ENCODE data around the gene IQSEC3. TPM values are rescaled to one million over a fixed set of nuclear protein-coding genes. Genes with fewer than 3 reads are reported as not detected.

Gene IQSEC3
- total RNA-seq, 2 experiments from 2014 or later, result 2.0 to 2.2 TPM

- H3K27ac Mint-ChIP-seq, result no peak overlapping the region
- ATAC-seq (no peak), DNase-seq (no peak)
- no peaks in the 10 kb centered on the region for H3K9me3 Mint-ChIP-seq (ENCODE audit: low read depth)
- no peaks in the 10 kb centered on the region for H3K27me3 Mint-ChIP-seq
- H3K36me3 Mint-ChIP-seq, result no peaks in the 10 kb centered on the region
- H3K4me3 Mint-ChIP-seq, result no peak overlapping the region
- CTCF ChIA-PET, result interaction anchor here (1.1 to 1.8 kb wide), 3 partner anchors 12 to 20 kb away, joined by 4 to 6 read pairs (median 4); no protein-coding TSS in a partner anchor
- H3K4me1 Mint-ChIP-seq, result no peaks in the 10 kb centered on the region
Observed at GRCh38 chr12:152440-152839, 85.9 kb downstream of the IQSEC3 start.

DNA sequence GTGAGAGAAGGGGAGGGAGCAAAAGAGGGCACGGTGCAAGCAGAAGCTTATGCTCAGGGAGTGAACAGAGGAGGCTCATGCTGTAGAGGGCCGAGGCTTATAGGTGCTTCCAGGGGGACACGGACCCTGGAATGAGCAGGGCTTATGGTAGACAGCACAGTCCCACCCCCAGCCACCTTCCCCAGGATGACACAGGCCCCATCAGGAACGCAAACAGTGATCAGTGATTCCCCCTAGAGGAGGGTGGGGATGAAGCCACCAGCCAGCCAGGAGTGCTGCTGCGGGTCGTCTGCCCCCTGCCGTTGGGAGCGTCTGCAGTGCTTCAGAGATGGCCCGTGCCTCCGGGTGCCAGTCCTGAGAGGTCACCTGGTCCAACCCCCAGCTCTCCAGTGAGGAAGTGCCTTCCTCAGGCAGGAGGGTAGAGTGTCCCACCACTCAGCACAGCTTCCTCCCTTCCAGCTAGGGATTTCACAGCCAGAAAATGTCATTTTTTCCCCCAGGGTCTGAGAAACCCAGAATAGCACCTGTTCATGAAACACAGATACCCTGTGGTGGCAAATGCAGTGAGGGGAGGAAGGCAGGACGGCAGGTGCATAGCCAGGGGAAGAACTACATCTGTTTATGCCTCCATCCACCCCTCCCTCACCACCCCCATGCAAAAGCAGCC, 86.6 kb downstream of the IQSEC3 start:
- H3K4me1 Mint-ChIP-seq, result no peaks in the 10 kb centered on the region
- CTCF ChIA-PET, result interaction anchor here (0.8 to 1.8 kb wide), 4 partner anchors 11 to 94 kb away, joined by 3 to 6 read pairs (median 4); no protein-coding TSS in a partner anchor
- ATAC-seq (peak; percentile 90), DNase-seq (peak; percentile 75)
- no peak overlapping the region for H3K4me3 Mint-ChIP-seq
- H3K36me3 Mint-ChIP-seq, result no peaks in the 10 kb centered on the region
- no peaks in the 10 kb centered on the region for H3K27me3 Mint-ChIP-seq
- H3K27ac Mint-ChIP-seq, result no peak overlapping the region
- H3K9me3 Mint-ChIP-seq (ENCODE audit: low read depth), result no peaks in the 10 kb centered on the region

GRCh38 chr12:154058-154457, 87.5 kb downstream of the IQSEC3 start:
- DNase-seq (no peak), ATAC-seq (no peak)
- no peaks in the 10 kb centered on the region for H3K27me3 Mint-ChIP-seq
- CTCF ChIA-PET, result interaction anchor here (0.8 to 1.7 kb wide), 2 partner anchors 15 to 93 kb away, joined by 3 to 6 read pairs; no protein-coding TSS in a partner anchor
- no peak overlapping the region for H3K4me3 Mint-ChIP-seq
- no peaks in the 10 kb centered on the region for H3K9me3 Mint-ChIP-seq (ENCODE audit: low read depth)
- H3K4me1 Mint-ChIP-seq, result no peaks in the 10 kb centered on the region
- H3K36me3 Mint-ChIP-seq, result no peaks in the 10 kb centered on the region
- no peak overlapping the region for H3K27ac Mint-ChIP-seq

DNA sequence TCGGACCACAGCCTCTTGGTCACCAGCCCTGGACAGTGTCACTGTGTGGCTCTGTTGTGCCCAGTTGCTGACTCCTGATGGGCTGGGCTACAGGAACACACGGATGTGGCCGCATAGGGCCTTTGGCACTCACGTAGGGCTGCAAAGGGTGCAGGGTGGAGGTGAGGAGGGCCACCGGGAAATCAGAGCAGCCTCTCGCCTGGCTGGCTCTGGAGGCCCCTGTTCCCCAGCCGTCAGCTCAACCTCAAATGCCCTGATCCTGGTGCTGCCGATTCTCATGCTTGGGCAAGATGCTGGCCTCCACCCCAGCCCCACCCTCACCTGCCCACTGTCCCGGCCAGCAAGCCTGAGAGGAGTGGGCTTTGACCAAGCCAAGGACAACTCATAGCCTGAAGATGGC, 88.4 kb downstream of the IQSEC3 start:
- Mint-ChIP-seq H3K9me3 (ENCODE audit: low read depth) (no peaks in the 10 kb centered on the region), H3K27ac (no peak overlapping the region), H3K4me1 (no peaks in the 10 kb centered on the region), H3K4me3 (no peak overlapping the region), H3K36me3 (no peaks in the 10 kb centered on the region), H3K27me3 (no peaks in the 10 kb centered on the region)
- no peak for ATAC-seq
- CTCF ChIA-PET, result no interaction called here
- no peak for DNase-seq

GRCh38 chr12:155646-156045, 89.1 kb downstream of the IQSEC3 start:
- Mint-ChIP-seq H3K4me3 (no peak overlapping the region), H3K27ac (no peak overlapping the region), H3K36me3 (no peaks in the 10 kb centered on the region), H3K4me1 (no peaks in the 10 kb centered on the region), H3K27me3 (no peaks in the 10 kb centered on the region), H3K9me3 (ENCODE audit: low read depth) (no peaks in the 10 kb centered on the region)
- CTCF ChIA-PET, result no interaction called here
- ATAC-seq, result no peak
- no peak for DNase-seq

DNA sequence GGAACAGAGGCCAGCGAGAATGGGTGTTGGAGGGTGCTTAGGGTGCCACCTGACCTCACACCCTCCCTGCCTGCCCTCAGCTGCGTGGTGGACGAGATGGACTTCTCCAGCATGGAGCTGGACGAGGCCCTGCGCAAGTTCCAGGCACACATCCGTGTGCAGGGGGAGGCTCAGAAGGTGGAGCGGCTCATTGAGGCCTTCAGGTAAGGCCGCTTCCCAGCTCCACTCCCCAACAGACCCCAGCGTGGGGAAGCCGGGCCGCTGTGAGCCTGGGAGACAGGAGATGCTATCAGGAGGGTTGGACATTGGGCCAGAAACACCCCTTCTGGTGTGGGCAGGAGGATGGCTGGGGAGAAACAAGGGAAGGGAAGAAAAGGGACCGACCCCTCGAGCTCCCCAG, 90.4 kb downstream of the IQSEC3 start:
- H3K4me3 Mint-ChIP-seq, result no peak overlapping the region
- H3K27me3 Mint-ChIP-seq, result no peaks in the 10 kb centered on the region
- no peak for ATAC-seq
- no peaks in the 10 kb centered on the region for H3K36me3 Mint-ChIP-seq
- no peak for DNase-seq
- CTCF ChIA-PET, result no interaction called here
- no peaks in the 10 kb centered on the region for H3K9me3 Mint-ChIP-seq (ENCODE audit: low read depth)
- no peaks in the 10 kb centered on the region for H3K4me1 Mint-ChIP-seq
- no peak overlapping the region for H3K27ac Mint-ChIP-seq

DNA sequence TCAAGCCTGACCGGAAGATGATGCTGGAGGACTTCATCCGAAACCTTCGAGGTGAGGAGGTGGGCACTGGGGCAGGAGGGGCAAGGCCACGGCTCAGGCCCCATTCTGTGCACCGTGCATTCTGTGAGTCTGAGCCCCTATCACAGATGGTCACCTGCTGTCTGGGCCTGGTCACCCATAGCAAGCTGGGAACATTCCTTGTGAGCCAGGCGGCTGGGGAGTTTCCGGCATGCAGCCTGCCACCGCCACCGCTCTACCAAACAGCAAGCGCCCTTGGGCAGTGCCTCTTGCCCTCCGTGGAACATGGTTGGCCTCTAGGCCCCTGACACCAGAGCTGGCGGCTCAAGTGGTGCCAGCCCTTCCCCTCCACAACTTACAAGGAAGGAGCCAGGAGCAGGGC, 91.1 kb downstream of the IQSEC3 start:
- DNase-seq (no peak), ATAC-seq (no peak)
- Mint-ChIP-seq H3K27ac (no peak overlapping the region), H3K9me3 (ENCODE audit: low read depth) (no peaks in the 10 kb centered on the region), H3K27me3 (no peaks in the 10 kb centered on the region), H3K36me3 (no peaks in the 10 kb centered on the region), H3K4me3 (no peak overlapping the region), H3K4me1 (no peaks in the 10 kb centered on the region)
- CTCF ChIA-PET, result no interaction called here

DNA sequence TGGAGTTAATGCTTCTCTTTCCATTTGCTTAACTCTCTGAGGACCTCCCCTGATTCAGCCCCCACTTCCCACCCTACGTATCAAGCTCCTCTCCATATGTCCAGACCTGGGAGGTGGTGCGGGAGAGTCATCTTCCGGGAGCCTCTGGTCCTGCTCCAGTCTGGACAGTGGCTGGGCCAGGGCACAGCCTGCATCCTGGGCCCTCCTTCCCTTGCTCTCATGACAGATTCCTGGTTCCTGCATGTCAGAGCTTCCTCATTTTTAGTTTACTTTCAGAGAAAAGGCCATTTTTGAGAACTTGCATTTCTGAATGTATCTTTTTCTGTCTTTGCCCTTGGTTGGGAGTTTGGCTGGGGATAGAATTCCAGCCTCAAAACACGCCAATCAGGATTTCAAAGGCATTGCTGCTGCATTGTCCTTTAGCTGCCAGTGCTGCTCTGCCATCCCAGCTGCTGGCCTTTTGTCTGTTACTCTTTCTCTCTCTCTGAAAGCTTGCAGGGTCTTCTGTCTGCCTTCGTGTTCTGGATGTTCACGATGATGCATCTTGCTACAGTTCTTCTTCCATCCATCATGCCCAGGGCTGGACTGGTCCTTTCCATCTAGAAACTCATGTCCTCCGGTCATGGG, 92.7 kb downstream of the IQSEC3 start:
- Mint-ChIP-seq H3K4me1 (no peaks in the 10 kb centered on the region), H3K27me3 (no peaks in the 10 kb centered on the region), H3K27ac (no peak overlapping the region), H3K36me3 (no peaks in the 10 kb centered on the region), H3K4me3 (no peak overlapping the region), H3K9me3 (ENCODE audit: low read depth) (no peaks in the 10 kb centered on the region)
- no peak for DNase-seq
- ATAC-seq, result no peak
- CTCF ChIA-PET, result no interaction called here

GRCh38 chr12:160858-161257, 94.3 kb downstream of the IQSEC3 start:
- ATAC-seq, result no peak
- Mint-ChIP-seq H3K9me3 (ENCODE audit: low read depth) (no peaks in the 10 kb centered on the region), H3K27ac (no peak overlapping the region), H3K27me3 (no peaks in the 10 kb centered on the region), H3K4me3 (no peak overlapping the region), H3K4me1 (no peaks in the 10 kb centered on the region), H3K36me3 (no peaks in the 10 kb centered on the region)
- CTCF ChIA-PET, result no interaction called here
- no peak for DNase-seq

DNA sequence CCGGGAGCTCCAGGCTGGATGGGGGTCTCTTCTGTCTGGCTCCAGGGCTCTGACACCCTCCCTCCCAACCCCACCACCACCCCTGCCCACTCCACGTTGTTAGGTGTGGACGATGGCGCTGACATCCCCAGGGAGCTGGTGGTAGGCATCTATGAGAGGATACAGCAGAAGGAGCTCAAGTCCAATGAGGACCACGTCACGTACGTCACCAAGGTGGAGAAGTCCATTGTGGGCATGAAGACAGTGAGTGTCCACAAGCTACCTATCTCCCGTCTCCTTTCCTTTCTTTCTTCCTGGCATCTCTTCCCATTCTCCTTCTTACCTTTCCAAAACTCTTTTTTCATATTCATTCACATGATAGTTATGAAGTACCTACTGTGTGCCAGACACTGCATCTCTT, 95.3 kb downstream of the IQSEC3 start:
- Mint-ChIP-seq H3K27ac (no peak overlapping the region), H3K27me3 (no peaks in the 10 kb centered on the region), H3K4me1 (peaks cover 8% of the 10 kb centered on the region), H3K4me3 (no peak overlapping the region), H3K36me3 (no peaks in the 10 kb centered on the region), H3K9me3 (ENCODE audit: low read depth) (no peaks in the 10 kb centered on the region)
- DNase-seq, result no peak
- CTCF ChIA-PET, result no interaction called here
- no peak for ATAC-seq

GRCh38 chr12:162467-163307, 96.1 kb downstream of the IQSEC3 start:
- no peak overlapping the region for H3K27ac Mint-ChIP-seq
- CTCF ChIA-PET, result no interaction called here
- H3K36me3 Mint-ChIP-seq, result no peaks in the 10 kb centered on the region
- H3K4me3 Mint-ChIP-seq, result no peak overlapping the region
- H3K4me1 Mint-ChIP-seq, result peaks cover 8% of the 10 kb centered on the region
- peak; percentile 44 for DNase-seq
- no peaks in the 10 kb centered on the region for H3K9me3 Mint-ChIP-seq (ENCODE audit: low read depth)
- H3K27me3 Mint-ChIP-seq, result no peaks in the 10 kb centered on the region
- peak; percentile 45 for ATAC-seq

DNA sequence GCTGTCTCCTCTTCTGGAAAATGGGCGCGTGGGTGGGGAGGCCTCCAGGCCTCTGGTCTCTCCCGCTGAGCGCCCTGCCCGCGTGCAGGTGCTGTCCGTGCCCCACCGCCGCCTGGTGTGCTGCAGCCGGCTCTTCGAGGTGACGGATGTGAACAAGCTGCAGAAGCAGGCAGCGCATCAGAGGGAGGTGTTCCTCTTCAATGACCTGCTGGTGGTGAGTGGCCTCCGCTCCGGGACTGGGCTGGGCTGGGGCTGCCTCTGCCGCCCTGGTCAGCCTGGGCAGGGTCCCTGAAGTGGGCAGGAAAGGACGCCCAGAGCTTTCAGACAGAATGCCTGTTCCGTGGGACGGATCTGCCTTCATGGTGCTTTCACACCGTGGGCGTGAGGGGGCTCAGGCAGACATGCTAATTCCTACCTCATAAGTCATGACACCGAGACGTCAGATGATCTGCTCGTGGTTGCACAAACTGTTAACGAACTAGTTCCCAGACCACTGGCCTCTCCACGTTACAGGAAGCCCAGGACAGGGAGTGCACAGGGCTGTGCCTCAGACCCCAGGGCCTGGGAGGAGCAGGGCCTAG, 96.9 kb downstream of the IQSEC3 start:
- ATAC-seq (no peak), DNase-seq (no peak)
- peaks cover 9% of the 10 kb centered on the region for H3K4me1 Mint-ChIP-seq
- no peak overlapping the region for H3K4me3 Mint-ChIP-seq
- H3K27ac Mint-ChIP-seq, result no peak overlapping the region
- no peaks in the 10 kb centered on the region for H3K9me3 Mint-ChIP-seq (ENCODE audit: low read depth)
- H3K36me3 Mint-ChIP-seq, result no peaks in the 10 kb centered on the region
- peaks cover 4% of the 10 kb centered on the region for H3K27me3 Mint-ChIP-seq
- CTCF ChIA-PET, result no interaction called here

DNA sequence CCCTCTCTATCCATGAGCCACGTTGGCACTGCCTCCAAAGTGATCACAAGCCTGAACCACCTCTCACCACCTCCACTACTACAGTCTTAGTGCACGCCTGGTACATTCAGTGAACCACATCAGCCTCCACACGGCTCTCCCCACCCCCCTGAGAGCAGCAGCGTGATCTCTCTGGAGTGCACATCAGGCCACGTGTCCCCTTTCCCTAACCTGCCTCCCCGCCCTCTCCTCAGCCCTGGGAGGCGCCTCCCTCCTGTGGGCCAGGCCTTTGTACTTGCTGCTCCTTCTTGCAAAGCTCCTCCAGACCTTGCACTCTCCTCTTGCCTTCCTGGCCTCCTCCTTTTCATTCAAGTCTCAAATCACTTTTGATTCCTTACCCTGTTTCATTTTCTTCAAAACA, 97.6 kb downstream of the IQSEC3 start:
- ATAC-seq (no peak), DNase-seq (no peak)
- H3K27me3 Mint-ChIP-seq, result peaks cover 4% of the 10 kb centered on the region
- H3K4me1 Mint-ChIP-seq, result peaks cover 16% of the 10 kb centered on the region
- H3K27ac Mint-ChIP-seq, result no peak overlapping the region
- no peaks in the 10 kb centered on the region for H3K36me3 Mint-ChIP-seq
- no peak overlapping the region for H3K4me3 Mint-ChIP-seq
- CTCF ChIA-PET, result interaction anchor here (1.3 kb wide), 1 partner anchor 11 kb away, joined by 4 read pairs; no protein-coding TSS in a partner anchor
- no peaks in the 10 kb centered on the region for H3K9me3 Mint-ChIP-seq (ENCODE audit: low read depth)

All from activated CD8-positive, alpha-beta memory T cell treated with anti-CD3 and anti-CD28 coated beads, Interleukin-2, amount 10 ng/mL, durations not matched to agents 7 days and 5 days (primary cell).